HepG2 (cell line): ENCODE data around the gene ST6GALNAC2. TPM values are rescaled to one million over a fixed set of nuclear protein-coding genes. Genes with fewer than 3 reads are reported as not detected.

ENCODE experiments used
- ARHGAP35 ChIP-seq: sonication (generic); formaldehyde crosslinking; IDR thresholded peaks from 2 replicates; pipeline ENCODE4 v1.9.0; 2022; ENCODE audit warnings: mild to moderate bottlenecking, inconsistent platforms, moderate library complexity, missing genetic modification reagents, borderline replicate concordance
- ATRX ChIP-seq: sonication (generic); formaldehyde crosslinking; IDR thresholded peaks from 2 replicates; pipeline ENCODE4 v1.4.0; 2020; ENCODE audit warnings: missing genetic modification reagents, borderline replicate concordance
- CCDC6 ChIP-seq: sonication (generic); formaldehyde crosslinking; IDR thresholded peaks from 2 replicates; pipeline ENCODE4 v1.8.1; 2022; ENCODE audit warnings: mild to moderate bottlenecking, missing genetic modification reagents, moderate library complexity
- FOSL1 ChIP-seq: sonication (generic); formaldehyde crosslinking; IDR thresholded peaks from 2 replicates; pipeline ENCODE4 v1.9.0; 2021; ENCODE audit warnings: missing genetic modification reagents, borderline replicate concordance
- IRF2 ChIP-seq: IDR thresholded peaks from 2 replicates; pipeline ENCODE4 v1.6.1; 2018; ENCODE audit warnings: missing genetic modification reagents, missing compliant biosample characterization
- MED1 ChIP-seq: sonication (generic); formaldehyde crosslinking; IDR thresholded peaks from 2 replicates; pipeline ENCODE4 v1.4.0; 2020; ENCODE audit warnings: missing genetic modification reagents
- REL ChIP-seq: sonication (generic); formaldehyde crosslinking; conservative IDR thresholded peaks from 2 replicates; pipeline ENCODE4 v1.8.0; 2022; ENCODE audit warnings: mild to moderate bottlenecking, missing genetic modification reagents, moderate library complexity
- ZFP36L1 ChIP-seq: sonication (generic); formaldehyde crosslinking; IDR thresholded peaks from 2 replicates; pipeline ENCODE4 v1.8.0; 2022; ENCODE audit warnings: mild to moderate bottlenecking, missing genetic modification reagents, moderate library complexity
- ZFY ChIP-seq: sonication (generic); formaldehyde crosslinking; IDR thresholded peaks from 2 replicates; pipeline ENCODE4 v1.4.0; 2020; ENCODE audit warnings: missing genetic modification reagents
- ZNF609 ChIP-seq: sonication (generic); formaldehyde crosslinking; IDR thresholded peaks from 2 replicates; pipeline ENCODE4 v1.4.0; 2020; ENCODE audit warnings: mild to moderate bottlenecking, missing genetic modification reagents, borderline replicate concordance
- ZNF816 ChIP-seq: sonication (generic); formaldehyde crosslinking; IDR thresholded peaks from 2 replicates; pipeline ENCODE4 v1.8.0; 2022; ENCODE audit warnings: missing genetic modification reagents, mild to moderate bottlenecking, borderline replicate concordance
- polyA plus RNA-seq, 8 experiments: library from polyadenylated mRNA; depleted of rRNA in 3 of 8; stranded (reverse) in 7 of 8; unstranded in 1 of 8; fragments of >200 nt; fragmentation: Illumina TruSeq in 4 of 8; extraction: Trizol in 4 of 8; gene quantifications; 2 replicates each; pipeline versions ENCODE4 v1.2.1 to v1.2.3, GENCODE V29; 2011 to 2016; ENCODE audit warnings: low read depth in 4 of 8, missing spikeins in 1 of 8, mixed read lengths in 1 of 8; ENCODE audit not compliant: insufficient read depth in 1 of 8
- total RNA-seq, 5 experiments: library from RNA; depleted of rRNA; stranded (reverse); fragments of >200 nt; fragmentation: Illumina TruSeq; extraction: Trizol; gene quantifications; 2 replicates each; pipeline ENCODE4 v1.2.3, GENCODE V29; 2016; ENCODE audit warnings: low read depth in 1 of 5
- TF ChIP-seq, protein P1 (sequence below): sonication (generic); formaldehyde crosslinking; IDR thresholded peaks from 2 replicates; pipeline ENCODE4 v1.8.1; 2023; ENCODE audit warnings: mild to moderate bottlenecking, missing genetic modification reagents
- TF ChIP-seq, protein P2 (sequence below): sonication (generic); formaldehyde crosslinking; IDR thresholded peaks from 2 replicates; pipeline ENCODE4 v1.4.0; 2020; ENCODE audit warnings: missing genetic modification reagents
- TF ChIP-seq, protein P3 (sequence below): sonication (generic); formaldehyde crosslinking; IDR thresholded peaks from 2 replicates; pipeline ENCODE4 v1.4.0; 2020; ENCODE audit warnings: missing genetic modification reagents, borderline replicate concordance

The ST6GALNAC2 gene
- total and polyA plus RNA-seq, 2 of the 13 experiments (the other 11 are each of a cell fraction or from before 2014, with no cell fraction given): 0.12 to 0.49 TPM

DNA sequence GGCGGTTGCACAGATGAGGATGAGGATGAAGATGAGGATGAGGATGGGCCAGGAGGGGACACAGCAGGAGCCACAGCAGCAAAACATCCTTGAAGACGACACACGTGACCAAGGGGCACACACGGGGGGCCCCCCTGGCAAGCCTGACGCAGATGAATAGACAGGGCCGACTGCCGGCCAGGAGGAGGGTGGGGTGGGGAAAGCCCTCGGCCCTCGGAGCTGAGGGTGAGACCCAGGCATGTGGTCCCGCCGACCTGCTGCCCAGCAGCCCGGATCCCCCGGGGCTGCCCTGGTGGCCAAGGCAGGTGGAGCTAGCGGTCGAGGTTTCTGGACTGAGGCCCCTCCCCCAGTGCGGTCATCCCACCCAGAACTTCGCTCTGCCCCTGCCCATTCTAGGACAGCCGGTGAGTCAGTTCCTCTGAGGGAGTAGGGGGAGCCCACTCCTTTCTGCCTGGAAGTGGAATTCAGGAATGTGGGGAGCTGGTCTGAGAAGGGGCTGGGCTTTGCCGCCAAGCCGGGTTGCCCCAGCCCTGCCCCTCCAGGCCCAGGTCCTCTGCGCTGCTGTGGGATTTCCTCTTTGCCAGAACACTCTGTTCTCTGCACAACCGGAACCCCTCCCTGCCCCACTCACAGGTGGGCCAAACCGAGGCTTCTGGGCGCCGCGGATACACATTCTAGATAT is 58.1 kb downstream of the ST6GALNAC2 start (continued):
- TF ChIP-seq FOSL1 (CRISPR knock-in tag): no peak; the same call in 1 of the 2 replicates
- TF ChIP-seq ZNF609: 0 out of 2 replicates have a peak, but pooled peaks have one; percentile 25
- no peak for TF ChIP-seq ZFP36L1 (CRISPR knock-in tag)
- TF ChIP-seq ATRX (CRISPR knock-in tag): no peak
- no peak for TF ChIP-seq MED1 (CRISPR knock-in tag)
- 0 out of 2 replicates have a peak, but pooled peaks have one; percentile 67 for TF ChIP-seq ARHGAP35 (CRISPR knock-in tag)
- no peak for TF ChIP-seq ZNF816 (CRISPR knock-in tag)
- no peak for TF ChIP-seq ZFY (CRISPR knock-in tag)
- TF ChIP-seq IRF2: no peak
- TF ChIP-seq CCDC6 (CRISPR knock-in tag): no peak
- TF ChIP-seq, protein P1, sequence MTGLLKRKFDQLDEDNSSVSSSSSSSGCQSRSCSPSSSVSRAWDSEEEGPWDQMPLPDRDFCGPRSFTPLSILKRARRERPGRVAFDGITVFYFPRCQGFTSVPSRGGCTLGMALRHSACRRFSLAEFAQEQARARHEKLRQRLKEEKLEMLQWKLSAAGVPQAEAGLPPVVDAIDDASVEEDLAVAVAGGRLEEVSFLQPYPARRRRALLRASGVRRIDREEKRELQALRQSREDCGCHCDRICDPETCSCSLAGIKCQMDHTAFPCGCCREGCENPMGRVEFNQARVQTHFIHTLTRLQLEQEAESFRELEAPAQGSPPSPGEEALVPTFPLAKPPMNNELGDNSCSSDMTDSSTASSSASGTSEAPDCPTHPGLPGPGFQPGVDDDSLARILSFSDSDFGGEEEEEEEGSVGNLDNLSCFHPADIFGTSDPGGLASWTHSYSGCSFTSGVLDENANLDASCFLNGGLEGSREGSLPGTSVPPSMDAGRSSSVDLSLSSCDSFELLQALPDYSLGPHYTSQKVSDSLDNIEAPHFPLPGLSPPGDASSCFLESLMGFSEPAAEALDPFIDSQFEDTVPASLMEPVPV (CRISPR knock-in tag): 0 out of 2 replicates have a peak, but pooled peaks have one; percentile 31
- TF ChIP-seq, protein P2, sequence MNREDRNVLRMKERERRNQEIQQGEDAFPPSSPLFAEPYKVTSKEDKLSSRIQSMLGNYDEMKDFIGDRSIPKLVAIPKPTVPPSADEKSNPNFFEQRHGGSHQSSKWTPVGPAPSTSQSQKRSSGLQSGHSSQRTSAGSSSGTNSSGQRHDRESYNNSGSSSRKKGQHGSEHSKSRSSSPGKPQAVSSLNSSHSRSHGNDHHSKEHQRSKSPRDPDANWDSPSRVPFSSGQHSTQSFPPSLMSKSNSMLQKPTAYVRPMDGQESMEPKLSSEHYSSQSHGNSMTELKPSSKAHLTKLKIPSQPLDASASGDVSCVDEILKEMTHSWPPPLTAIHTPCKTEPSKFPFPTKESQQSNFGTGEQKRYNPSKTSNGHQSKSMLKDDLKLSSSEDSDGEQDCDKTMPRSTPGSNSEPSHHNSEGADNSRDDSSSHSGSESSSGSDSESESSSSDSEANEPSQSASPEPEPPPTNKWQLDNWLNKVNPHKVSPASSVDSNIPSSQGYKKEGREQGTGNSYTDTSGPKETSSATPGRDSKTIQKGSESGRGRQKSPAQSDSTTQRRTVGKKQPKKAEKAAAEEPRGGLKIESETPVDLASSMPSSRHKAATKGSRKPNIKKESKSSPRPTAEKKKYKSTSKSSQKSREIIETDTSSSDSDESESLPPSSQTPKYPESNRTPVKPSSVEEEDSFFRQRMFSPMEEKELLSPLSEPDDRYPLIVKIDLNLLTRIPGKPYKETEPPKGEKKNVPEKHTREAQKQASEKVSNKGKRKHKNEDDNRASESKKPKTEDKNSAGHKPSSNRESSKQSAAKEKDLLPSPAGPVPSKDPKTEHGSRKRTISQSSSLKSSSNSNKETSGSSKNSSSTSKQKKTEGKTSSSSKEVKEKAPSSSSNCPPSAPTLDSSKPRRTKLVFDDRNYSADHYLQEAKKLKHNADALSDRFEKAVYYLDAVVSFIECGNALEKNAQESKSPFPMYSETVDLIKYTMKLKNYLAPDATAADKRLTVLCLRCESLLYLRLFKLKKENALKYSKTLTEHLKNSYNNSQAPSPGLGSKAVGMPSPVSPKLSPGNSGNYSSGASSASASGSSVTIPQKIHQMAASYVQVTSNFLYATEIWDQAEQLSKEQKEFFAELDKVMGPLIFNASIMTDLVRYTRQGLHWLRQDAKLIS (CRISPR knock-in tag): no peak
- no peak for TF ChIP-seq REL
- TF ChIP-seq, protein P3, sequence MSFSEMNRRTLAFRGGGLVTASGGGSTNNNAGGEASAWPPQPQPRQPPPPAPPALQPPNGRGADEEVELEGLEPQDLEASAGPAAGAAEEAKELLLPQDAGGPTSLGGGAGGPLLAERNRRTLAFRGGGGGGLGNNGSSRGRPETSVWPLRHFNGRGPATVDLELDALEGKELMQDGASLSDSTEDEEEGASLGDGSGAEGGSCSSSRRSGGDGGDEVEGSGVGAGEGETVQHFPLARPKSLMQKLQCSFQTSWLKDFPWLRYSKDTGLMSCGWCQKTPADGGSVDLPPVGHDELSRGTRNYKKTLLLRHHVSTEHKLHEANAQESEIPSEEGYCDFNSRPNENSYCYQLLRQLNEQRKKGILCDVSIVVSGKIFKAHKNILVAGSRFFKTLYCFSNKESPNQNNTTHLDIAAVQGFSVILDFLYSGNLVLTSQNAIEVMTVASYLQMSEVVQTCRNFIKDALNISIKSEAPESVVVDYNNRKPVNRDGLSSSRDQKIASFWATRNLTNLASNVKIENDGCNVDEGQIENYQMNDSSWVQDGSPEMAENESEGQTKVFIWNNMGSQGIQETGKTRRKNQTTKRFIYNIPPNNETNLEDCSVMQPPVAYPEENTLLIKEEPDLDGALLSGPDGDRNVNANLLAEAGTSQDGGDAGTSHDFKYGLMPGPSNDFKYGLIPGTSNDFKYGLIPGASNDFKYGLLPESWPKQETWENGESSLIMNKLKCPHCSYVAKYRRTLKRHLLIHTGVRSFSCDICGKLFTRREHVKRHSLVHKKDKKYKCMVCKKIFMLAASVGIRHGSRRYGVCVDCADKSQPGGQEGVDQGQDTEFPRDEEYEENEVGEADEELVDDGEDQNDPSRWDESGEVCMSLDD (CRISPR knock-in tag): no peak
